GM19099 (cell line): Measurements from ENCODE around the gene SBF2.

Source experiments
- POLR2A ChIP-seq: IDR thresholded peaks from 3 replicates; pipeline ENCODE4 v1.6.1; 2011; ENCODE audit warnings: low read depth; ENCODE audit not compliant: insufficient read length; ENCODE audit errors: extremely low read depth

SBF2 gene

GRCh38 chr11:10092426-10092825 lies 201.6 kb downstream of the SBF2 start:
- no peak for TF ChIP-seq POLR2A

- TF ChIP-seq POLR2A: no peak
Measured at GRCh38 chr11:10091314-10092045, 202.5 kb downstream of the SBF2 start.

- no peak for TF ChIP-seq POLR2A
Measured at GRCh38 chr11:10087186-10087922, 206.7 kb downstream of the SBF2 start.

- no peak for TF ChIP-seq POLR2A
Measured at GRCh38 chr11:10080138-10080537, 213.9 kb downstream of the SBF2 start.

GRCh38 chr11:10076458-10077141 lies 217.4 kb downstream of the SBF2 start:
- TF ChIP-seq POLR2A: no peak

- no peak for TF ChIP-seq POLR2A
Measured at GRCh38 chr11:10075141-10075540, 218.9 kb downstream of the SBF2 start.

- no peak for TF ChIP-seq POLR2A
Measured at GRCh38 chr11:10072841-10073240, 221.2 kb downstream of the SBF2 start.

- no peak for TF ChIP-seq POLR2A
Measured at GRCh38 chr11:10072142-10072541, 221.9 kb downstream of the SBF2 start.

- TF ChIP-seq POLR2A: no peak
Measured at GRCh38 chr11:10067629-10068300, 226.3 kb downstream of the SBF2 start.

GRCh38 chr11:10066441-10066840 lies 227.6 kb downstream of the SBF2 start:
- TF ChIP-seq POLR2A: no peak

GRCh38 chr11:10064828-10065227 lies 229.2 kb downstream of the SBF2 start:
- no peak for TF ChIP-seq POLR2A

GRCh38 chr11:10058356-10058755 lies 235.7 kb downstream of the SBF2 start:
- no peak for TF ChIP-seq POLR2A

GRCh38 chr11:10051868-10052586 lies 242.0 kb downstream of the SBF2 start:
- no peak for TF ChIP-seq POLR2A

- TF ChIP-seq POLR2A: no peak
Measured at GRCh38 chr11:10050561-10050960, 243.5 kb downstream of the SBF2 start.

GRCh38 chr11:10049756-10050155 lies 244.3 kb downstream of the SBF2 start:
- TF ChIP-seq POLR2A: no peak

- no peak for TF ChIP-seq POLR2A
Measured at GRCh38 chr11:10048350-10048749, 245.7 kb downstream of the SBF2 start.
